ENCODE results near the gene LRBA. TPM values are rescaled to one million over a fixed set of nuclear protein-coding genes. Genes with fewer than 3 reads are reported as not detected.

Gene LRBA
- total RNA-seq, 1 experiment from 2014 or later, result 69.1 TPM

GRCh38 chr4:151049430-151049884 is 34.4 kb upstream of the LRBA start (continued):
- no peak for TF ChIP-seq EMX1 (CRISPR knock-in tag; IDR thresholded peaks at IDR 0.05)
- TF ChIP-seq ETV6 (CRISPR knock-in tag; IDR thresholded peaks at IDR 0.05), result peak; percentile 63; the same call in 1 of the 2 replicates
- no peak for TF ChIP-seq GTF2I (CRISPR knock-in tag; conservative IDR thresholded peaks at IDR 0.05)
- no peak for TF ChIP-seq NFATC4 (CRISPR knock-in tag; IDR thresholded peaks at IDR 0.05)
- no peak for TF ChIP-seq ERG (CRISPR knock-in tag; IDR thresholded peaks at IDR 0.05)
- no peak for TF ChIP-seq NFE2L1 (CRISPR knock-in tag; IDR thresholded peaks at IDR 0.05)
- TF ChIP-seq FOXP4 (CRISPR knock-in tag; IDR thresholded peaks at IDR 0.05), result no peak
- TF ChIP-seq ZNF317 (CRISPR knock-in tag; IDR thresholded peaks at IDR 0.05; ENCODE audit: borderline replicate concordance, low read depth), result no peak
- TF ChIP-seq NR1H2 (CRISPR knock-in tag; IDR thresholded peaks at IDR 0.05), result no peak
- TF ChIP-seq ZNF281 (CRISPR knock-in tag; IDR thresholded peaks at IDR 0.05), result no peak
- TF ChIP-seq STAT6 (CRISPR knock-in tag; conservative IDR thresholded peaks at IDR 0.05; ENCODE audit: low read depth), result no peak
- no peak for TF ChIP-seq HMGXB4 (CRISPR knock-in tag; IDR thresholded peaks at IDR 0.05)
- TF ChIP-seq TEAD1 (CRISPR knock-in tag; IDR thresholded peaks at IDR 0.05), result peak; percentile 81; the same call in 1 of the 2 replicates
- no peak for TF ChIP-seq ZNF138 (CRISPR knock-in tag; conservative IDR thresholded peaks at IDR 0.05)
- TF ChIP-seq USF2 (CRISPR knock-in tag; IDR thresholded peaks at IDR 0.05), result no peak
- no peak for TF ChIP-seq CTCF (IDR thresholded peaks at IDR 0.05)
- no peak for TF ChIP-seq TEAD4 (CRISPR knock-in tag; IDR thresholded peaks at IDR 0.05)
- TF ChIP-seq TCF7 (CRISPR knock-in tag; IDR thresholded peaks at IDR 0.05; ENCODE audit: low read depth), result no peak
- TF ChIP-seq SP1 (CRISPR knock-in tag; conservative IDR thresholded peaks at IDR 0.05), result peak; percentile 57
- TF ChIP-seq GABPB1 (CRISPR knock-in tag; IDR thresholded peaks at IDR 0.05), result no peak
- TF ChIP-seq FOXK1 (CRISPR knock-in tag; IDR thresholded peaks at IDR 0.05), result no peak
- no peak for TF ChIP-seq ZNF396 (CRISPR knock-in tag; IDR thresholded peaks at IDR 0.05; ENCODE audit: borderline replicate concordance)
- TF ChIP-seq PREB (CRISPR knock-in tag; IDR thresholded peaks at IDR 0.05; ENCODE audit: borderline replicate concordance), result no peak
- TF ChIP-seq ZNF512 (CRISPR knock-in tag; IDR thresholded peaks at IDR 0.05; ENCODE audit: borderline replicate concordance), result no peak
